22Rv1 (cell line): Measurements from ENCODE around the gene KRT2.

Experiments
- H3K27ac ChIP-seq: fragments of 450-650 bp; 2 replicates; pipeline ENCODE4 v1.5.1; 2017
- CTCF ChIP-seq: fragments of 450-650 bp; IDR thresholded peaks from 2 replicates; pipeline ENCODE4 v1.5.1; 2017; ENCODE audit warnings: mild to moderate bottlenecking
- ZFX ChIP-seq: fragments of 450-650 bp; IDR thresholded peaks from 2 replicates; pipeline ENCODE4 v1.6.1; 2017; ENCODE audit warnings: antibody characterized with exemption, borderline replicate concordance

The KRT2 gene

GRCh38 chr12:52602552-52602951, 49.5 kb downstream of the KRT2 start:
- no peak overlapping the region for H3K27ac ChIP-seq
- TF ChIP-seq ZFX (no peak), CTCF (no peak)

DNA sequence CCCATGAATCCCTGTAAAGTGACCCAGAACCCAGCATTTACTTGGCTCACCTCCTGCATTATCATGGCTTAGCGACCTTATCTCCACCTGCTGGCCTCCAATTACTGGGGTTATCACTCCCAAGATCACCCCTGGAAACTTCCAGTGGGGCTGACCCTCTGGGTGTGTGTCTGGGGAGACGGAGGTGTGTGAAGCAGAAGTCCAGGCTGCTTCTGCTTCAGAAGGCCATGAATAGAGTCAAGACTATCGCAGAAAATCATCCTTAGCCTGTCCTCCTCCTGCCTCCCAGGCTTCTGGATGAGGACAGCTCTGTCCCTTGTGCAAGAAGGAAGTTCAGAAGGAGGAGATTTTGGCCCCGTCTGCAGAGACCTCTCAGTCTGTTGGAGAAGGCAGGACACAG, 50.3 kb downstream of the KRT2 start:
- no peak overlapping the region for H3K27ac ChIP-seq
- TF ChIP-seq CTCF (no peak), ZFX (no peak)

DNA sequence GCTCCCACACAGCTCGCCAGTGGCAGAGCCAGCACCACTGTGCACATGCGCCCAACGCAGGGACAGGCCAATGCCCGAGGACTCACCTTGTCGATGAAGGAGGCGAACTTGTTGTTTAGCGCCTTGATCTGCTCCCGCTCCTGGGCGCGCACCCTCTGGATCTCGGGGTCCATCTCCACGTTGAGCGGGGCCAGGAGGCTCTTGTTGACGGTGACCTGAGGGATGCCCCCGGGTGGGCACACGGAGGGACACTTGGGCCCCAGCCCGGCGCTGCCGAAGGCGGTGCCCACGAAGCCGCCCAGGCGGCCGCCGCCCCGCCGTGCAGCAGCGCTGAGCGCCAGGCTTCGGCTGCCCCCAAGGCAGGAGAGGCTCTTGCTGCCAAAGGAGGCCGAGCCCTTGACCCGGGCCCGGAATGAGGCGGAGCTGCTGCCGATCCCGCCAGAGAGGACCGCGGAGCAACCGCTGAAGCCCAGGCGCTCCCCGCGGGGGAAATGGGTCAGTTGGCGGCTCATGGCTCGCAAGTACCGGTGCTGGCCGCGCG, 51.0 kb downstream of the KRT2 start, which contains the start of gene KRT72:
Gene KRT72 (minus strand): TSS at position 523 of the 541 bp plus-strand sequence. CDS start 11 bp downstream, at position 512.
- TF ChIP-seq CTCF (no peak), ZFX (no peak)
- H3K27ac ChIP-seq, result no peak within 1 kb of the TSS

DNA sequence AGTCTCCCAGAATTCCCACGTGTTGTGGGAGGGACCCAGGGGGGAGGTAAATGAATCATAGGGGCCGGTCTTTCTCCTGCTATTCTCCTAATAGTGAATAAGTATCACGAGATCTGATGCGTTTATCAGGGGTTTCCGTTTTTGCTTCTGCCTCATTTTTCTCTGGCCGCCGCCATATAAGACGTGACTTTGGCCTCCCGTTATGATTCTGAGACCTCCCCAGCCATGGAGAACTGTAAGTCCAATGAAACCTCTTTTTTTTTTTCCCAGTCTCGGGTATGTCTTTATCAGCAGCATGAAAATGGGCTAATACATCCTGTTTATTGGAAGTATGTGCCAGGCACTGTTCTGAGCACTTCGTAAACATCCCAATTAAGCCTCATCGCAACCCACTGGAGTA, 51.5 kb downstream of the KRT2 start:
- no peak overlapping the region for H3K27ac ChIP-seq
- TF ChIP-seq ZFX, result no peak
- no peak for TF ChIP-seq CTCF

DNA sequence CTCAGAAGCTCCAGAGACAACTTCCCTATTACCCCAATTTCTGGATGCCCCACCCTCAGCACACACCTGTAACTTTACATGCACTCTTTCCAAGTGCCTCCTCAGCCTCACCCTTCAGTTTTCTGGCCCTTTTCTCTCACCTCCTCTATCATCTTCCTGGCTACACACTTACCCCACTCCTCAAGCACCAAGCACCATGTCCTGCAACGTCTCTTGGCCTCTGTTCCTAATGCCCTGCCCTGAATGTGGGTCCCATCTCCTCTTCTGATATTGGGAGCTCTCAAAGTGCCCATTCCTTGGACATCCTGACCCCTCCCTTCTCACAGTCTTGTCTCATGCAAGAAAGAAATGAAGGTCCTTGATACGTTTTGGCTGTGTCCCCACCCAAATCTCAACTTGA, 51.9 kb downstream of the KRT2 start:
- H3K27ac ChIP-seq, result no peak overlapping the region
- TF ChIP-seq ZFX, result no peak
- TF ChIP-seq CTCF, result no peak

DNA sequence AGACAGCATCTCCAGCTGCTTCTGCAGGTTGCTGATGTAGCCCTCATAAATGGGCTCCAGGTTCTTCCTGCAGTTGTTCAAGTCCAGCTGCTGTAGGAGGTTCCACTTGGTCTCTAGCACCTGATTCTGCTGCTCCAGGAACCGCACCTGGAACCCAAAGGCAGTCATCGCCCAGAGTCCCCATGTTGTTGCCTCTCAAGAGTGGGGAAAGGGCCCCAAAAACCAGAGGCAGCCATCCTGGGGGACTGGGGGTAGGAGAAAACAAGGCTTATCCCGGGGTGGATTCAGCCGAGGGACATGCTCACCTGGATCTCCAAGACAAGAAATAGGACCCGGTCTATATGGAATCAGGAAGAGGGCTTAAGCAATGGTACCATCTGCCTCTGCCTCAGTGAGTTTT, 53.0 kb downstream of the KRT2 start:
- TF ChIP-seq CTCF, result no peak
- TF ChIP-seq ZFX, result no peak
- no peak overlapping the region for H3K27ac ChIP-seq
